H1 (cell line): ENCODE data around the gene ZNF770.

Source experiments
- EZH2 ChIP-seq: fragments of 200-600 bp; sonication (generic); IDR thresholded peaks from 2 replicates; pipeline ENCODE4 v1.7.1; 2012; ENCODE audit warnings: low read depth, mild to moderate bottlenecking, moderate library complexity, low read length, inconsistent platforms; ENCODE audit not compliant: severe bottlenecking
- RAD21 ChIP-seq, 2 experiments: IDR thresholded peaks in 1 of 2; conservative IDR thresholded peaks in 1 of 2; 2 replicates each; pipeline ENCODE4 v1.6.1; 2011; ENCODE audit warnings: low read depth in 2 of 2, low read length in 2 of 2, improper control_type of control experiment in 1 of 2, inconsistent platforms in 1 of 2, mild to moderate bottlenecking in 1 of 2, moderate library complexity in 1 of 2
- SP1 ChIP-seq: IDR thresholded peaks from 2 replicates; pipeline ENCODE4 v1.6.1; 2011; ENCODE audit warnings: low read depth, low read length
- TF ChIP-seq, protein P1 (sequence below), 3 experiments: IDR thresholded peaks; 1 replicate in 2 of 3; 2 replicates in 1 of 3; pipeline versions ENCODE4 v1.5.1 to v1.6.1; 2011; ENCODE audit warnings: low read length in 3 of 3, mild to moderate bottlenecking in 3 of 3, inconsistent platforms in 2 of 3, low read depth in 1 of 3, moderate library complexity in 1 of 3; ENCODE audit not compliant: insufficient read depth in 1 of 3; ENCODE audit errors: control extremely low read depth in 1 of 3

DNA sequence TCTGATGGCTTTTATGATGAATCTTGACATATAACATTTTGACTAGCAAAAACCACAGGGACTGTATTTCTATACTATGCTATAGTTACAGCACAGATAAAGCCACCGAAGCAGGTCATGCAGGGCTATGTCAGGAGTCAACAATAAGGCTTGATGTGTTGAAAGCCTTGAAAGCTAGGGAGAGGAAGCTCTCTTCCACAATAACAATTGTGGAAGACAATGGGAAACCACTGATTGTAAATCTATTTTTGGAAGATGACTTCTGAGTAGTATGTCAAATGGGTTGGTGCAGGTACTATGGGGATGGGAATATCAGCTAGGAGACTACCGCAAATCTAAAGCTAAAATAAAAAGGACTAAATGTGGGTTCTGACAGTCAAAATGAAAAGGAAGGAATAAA, 14.6 kb downstream of the ZNF770 start:
- no peak for TF ChIP-seq RAD21 (IDR thresholded peaks at IDR 0.05 in 1 of 2, conservative IDR thresholded peaks at IDR 0.05 in 1 of 2; ENCODE audit: low read depth in 2 of 2, low read length in 2 of 2)
- TF ChIP-seq, protein P1, sequence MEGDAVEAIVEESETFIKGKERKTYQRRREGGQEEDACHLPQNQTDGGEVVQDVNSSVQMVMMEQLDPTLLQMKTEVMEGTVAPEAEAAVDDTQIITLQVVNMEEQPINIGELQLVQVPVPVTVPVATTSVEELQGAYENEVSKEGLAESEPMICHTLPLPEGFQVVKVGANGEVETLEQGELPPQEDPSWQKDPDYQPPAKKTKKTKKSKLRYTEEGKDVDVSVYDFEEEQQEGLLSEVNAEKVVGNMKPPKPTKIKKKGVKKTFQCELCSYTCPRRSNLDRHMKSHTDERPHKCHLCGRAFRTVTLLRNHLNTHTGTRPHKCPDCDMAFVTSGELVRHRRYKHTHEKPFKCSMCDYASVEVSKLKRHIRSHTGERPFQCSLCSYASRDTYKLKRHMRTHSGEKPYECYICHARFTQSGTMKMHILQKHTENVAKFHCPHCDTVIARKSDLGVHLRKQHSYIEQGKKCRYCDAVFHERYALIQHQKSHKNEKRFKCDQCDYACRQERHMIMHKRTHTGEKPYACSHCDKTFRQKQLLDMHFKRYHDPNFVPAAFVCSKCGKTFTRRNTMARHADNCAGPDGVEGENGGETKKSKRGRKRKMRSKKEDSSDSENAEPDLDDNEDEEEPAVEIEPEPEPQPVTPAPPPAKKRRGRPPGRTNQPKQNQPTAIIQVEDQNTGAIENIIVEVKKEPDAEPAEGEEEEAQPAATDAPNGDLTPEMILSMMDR (IDR thresholded peaks at IDR 0.05; ENCODE audit: control extremely low read depth in 1 of 3, insufficient read depth in 1 of 3, low read depth in 1 of 3, low read length in 3 of 3): no peak
- no peak for TF ChIP-seq EZH2
- TF ChIP-seq SP1: no peak
